Osteocyte (in vitro differentiated cells): ENCODE measurements around the gene MAP2K2. TPM values are rescaled to one million over a fixed set of nuclear protein-coding genes. Genes with fewer than 3 reads are reported as not detected.
A peak's percentile ranks its signal among the peaks of the same experiment; 100 is the strongest.

Source experiments
- DNase-seq: peaks from one replicate; pipeline ENCODE4 v3.0.0; 2021; ENCODE audit warnings: mixed read lengths; ENCODE audit not compliant: unreplicated experiment; ENCODE audit errors: extremely low spot score
- H3K27ac Mint-ChIP-seq: one replicate; pipeline ENCODE4 v1.8.0; 2021; ENCODE audit warnings: mild to moderate bottlenecking, mixed read lengths; ENCODE audit not compliant: unreplicated experiment
- H3K27me3 Mint-ChIP-seq: one replicate; pipeline ENCODE4 v1.8.0; 2021; ENCODE audit warnings: mixed read lengths; ENCODE audit not compliant: unreplicated experiment
- H3K36me3 Mint-ChIP-seq: one replicate; pipeline ENCODE4 v1.8.0; 2021; ENCODE audit warnings: mixed read lengths; ENCODE audit not compliant: unreplicated experiment
- H3K4me1 Mint-ChIP-seq: one replicate; pipeline ENCODE4 v1.8.0; 2021; ENCODE audit warnings: mixed read lengths; ENCODE audit not compliant: unreplicated experiment
- H3K4me3 Mint-ChIP-seq: one replicate; pipeline ENCODE4 v1.8.0; 2021; ENCODE audit warnings: mild to moderate bottlenecking, moderate library complexity, mixed read lengths; ENCODE audit not compliant: unreplicated experiment
- H3K9me3 Mint-ChIP-seq: one replicate; pipeline ENCODE4 v1.8.0; 2021; ENCODE audit warnings: mixed read lengths; ENCODE audit not compliant: unreplicated experiment
- total RNA-seq: library from RNA; stranded (reverse); gene quantifications from 2 replicates; pipeline ENCODE4 v1.2.1, GENCODE V29; 2021
- TF ChIP-seq, protein P1 (sequence below): fragments of 200-600 bp; sonication (generic); IDR thresholded peaks from 2 replicates; pipeline ENCODE4 v1.5.0; 2021; ENCODE audit warnings: antibody characterized with exemption, mild to moderate bottlenecking, moderate library complexity

MAP2K2 gene
- total RNA-seq, 1 donor from 2014 or later, result 174 TPM

DNA sequence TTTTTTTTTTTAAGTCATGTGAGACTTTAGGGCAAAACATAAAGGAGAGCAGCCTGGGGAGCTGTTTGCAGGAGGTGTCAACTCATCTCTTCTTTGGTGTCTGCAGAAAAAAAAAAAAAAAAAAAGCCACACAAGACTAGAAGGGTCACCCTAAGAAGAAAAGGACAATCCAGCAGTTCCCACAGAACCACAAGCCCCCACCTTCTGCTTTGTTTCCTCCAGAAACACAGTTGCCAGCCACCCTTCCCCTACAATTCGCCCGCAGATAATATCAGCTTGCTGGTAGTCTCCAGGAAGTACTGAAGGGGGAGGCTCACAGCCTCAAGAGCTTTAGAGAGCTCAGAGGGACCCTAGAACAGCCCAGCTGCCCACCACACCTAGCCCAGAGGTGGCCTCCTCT, 34.9 kb downstream of the MAP2K2 start:
- Mint-ChIP-seq H3K27me3 (no peaks in the 10 kb centered on the region), H3K36me3 (peaks cover 7% of the 10 kb centered on the region), H3K27ac (no peak overlapping the region), H3K9me3 (no peaks in the 10 kb centered on the region), H3K4me1 (peaks cover 9% of the 10 kb centered on the region), H3K4me3 (no peak overlapping the region)
- TF ChIP-seq, protein P1, sequence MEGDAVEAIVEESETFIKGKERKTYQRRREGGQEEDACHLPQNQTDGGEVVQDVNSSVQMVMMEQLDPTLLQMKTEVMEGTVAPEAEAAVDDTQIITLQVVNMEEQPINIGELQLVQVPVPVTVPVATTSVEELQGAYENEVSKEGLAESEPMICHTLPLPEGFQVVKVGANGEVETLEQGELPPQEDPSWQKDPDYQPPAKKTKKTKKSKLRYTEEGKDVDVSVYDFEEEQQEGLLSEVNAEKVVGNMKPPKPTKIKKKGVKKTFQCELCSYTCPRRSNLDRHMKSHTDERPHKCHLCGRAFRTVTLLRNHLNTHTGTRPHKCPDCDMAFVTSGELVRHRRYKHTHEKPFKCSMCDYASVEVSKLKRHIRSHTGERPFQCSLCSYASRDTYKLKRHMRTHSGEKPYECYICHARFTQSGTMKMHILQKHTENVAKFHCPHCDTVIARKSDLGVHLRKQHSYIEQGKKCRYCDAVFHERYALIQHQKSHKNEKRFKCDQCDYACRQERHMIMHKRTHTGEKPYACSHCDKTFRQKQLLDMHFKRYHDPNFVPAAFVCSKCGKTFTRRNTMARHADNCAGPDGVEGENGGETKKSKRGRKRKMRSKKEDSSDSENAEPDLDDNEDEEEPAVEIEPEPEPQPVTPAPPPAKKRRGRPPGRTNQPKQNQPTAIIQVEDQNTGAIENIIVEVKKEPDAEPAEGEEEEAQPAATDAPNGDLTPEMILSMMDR, result no peak
- no peak for DNase-seq

DNA sequence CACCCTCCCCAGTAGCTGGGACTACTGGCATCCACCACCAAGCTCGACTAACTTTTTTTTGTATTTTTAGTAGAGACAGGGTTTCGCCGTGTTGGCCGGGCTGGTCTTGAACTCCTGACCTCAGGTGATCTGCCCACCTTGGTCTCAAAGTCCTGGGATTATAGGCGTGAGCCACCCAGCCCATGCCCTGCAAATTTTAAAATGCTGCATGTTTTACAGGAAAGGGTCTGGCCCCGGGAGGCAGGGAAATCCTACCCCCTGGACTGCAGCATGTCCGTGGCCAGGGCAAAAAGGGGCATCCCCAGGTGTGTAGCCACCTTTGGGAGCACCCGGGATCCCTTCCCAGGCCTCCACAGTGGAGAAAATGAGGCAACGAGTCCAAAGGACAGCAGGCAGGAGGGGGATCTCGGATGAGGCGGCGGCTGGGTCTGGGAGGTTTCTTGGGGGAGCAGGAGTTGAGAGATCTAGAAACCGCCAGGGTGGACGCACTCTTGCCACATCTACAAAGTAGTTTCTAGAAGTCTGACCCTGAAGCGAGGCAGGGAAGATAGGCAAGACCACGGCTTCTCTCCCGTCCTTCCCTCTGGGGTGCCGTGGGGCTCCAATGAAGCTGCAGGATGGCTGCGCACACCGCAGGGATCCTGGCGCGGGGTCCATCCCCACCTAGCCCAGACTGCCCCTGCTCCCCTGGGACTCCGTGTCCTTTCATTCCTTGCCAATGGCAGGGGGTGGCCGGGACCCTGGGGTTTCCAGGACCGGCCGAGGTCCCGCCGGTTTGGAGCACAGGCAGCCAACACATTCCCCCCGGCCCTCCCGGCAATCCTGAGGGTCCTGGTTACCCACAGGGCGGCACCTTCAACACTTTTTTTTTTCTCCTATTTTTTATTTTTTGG, 35.9 kb downstream of the MAP2K2 start:
- Mint-ChIP-seq H3K27me3 (no peaks in the 10 kb centered on the region), H3K27ac (no peak overlapping the region), H3K9me3 (no peaks in the 10 kb centered on the region), H3K4me1 (peaks cover 9% of the 10 kb centered on the region), H3K36me3 (peaks cover 3% of the 10 kb centered on the region), H3K4me3 (no peak overlapping the region)
- TF ChIP-seq, protein P1, result no peak
- DNase-seq, result peak; percentile 83

DNA sequence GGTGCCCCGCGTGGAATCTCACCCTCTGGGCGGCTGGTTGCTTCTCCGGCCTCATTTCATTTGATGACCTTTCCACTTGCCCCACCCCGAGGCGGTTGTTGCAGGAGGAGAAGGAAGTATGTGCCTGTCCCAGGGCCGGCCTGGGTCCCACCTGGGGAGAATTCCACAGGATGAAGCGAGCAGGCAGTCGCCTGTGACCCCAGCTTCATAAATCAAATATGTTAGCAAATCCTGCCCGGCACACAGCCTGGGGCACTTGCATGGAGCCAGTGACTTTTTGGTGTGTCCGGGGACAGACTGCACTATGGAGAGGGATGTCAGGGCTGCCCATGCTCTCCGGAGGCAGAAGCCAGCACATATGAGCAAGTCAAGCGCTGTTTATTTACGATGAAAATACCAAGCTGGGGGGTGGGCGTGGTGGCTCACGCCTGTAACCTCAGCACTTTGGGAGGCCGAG, 37.5 kb downstream of the MAP2K2 start:
- H3K4me3 Mint-ChIP-seq, result no peak overlapping the region

DNA sequence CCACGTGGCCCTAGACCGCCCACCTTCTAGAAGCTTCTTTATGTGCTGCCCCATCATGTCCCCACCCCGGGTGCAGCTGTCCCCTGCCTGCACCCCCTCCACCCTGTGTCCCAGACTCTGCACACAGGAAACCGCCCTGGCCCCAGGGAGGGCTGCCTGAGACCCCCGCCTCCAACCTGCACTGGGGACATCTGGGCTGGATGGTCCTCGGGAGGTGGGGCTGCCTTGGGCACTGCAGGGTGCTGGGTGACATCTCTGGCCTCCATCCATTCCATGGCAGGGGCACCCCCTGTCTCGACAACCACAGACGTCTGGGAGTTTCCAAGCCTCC, 39.4 kb downstream of the MAP2K2 start:
- DNase-seq, result peak; percentile 81
- no peaks in the 10 kb centered on the region for H3K36me3 Mint-ChIP-seq
- H3K4me1 Mint-ChIP-seq, result peaks cover 9% of the 10 kb centered on the region
- TF ChIP-seq, protein P1, result no peak
- no peak overlapping the region for H3K4me3 Mint-ChIP-seq
- H3K9me3 Mint-ChIP-seq, result no peaks in the 10 kb centered on the region
- H3K27ac Mint-ChIP-seq, result no peak overlapping the region
- H3K27me3 Mint-ChIP-seq, result no peaks in the 10 kb centered on the region

More for the DNA sequence above, 37.5 kb downstream of the MAP2K2 start:
- H3K27ac Mint-ChIP-seq, result no peak overlapping the region
- no peaks in the 10 kb centered on the region for H3K27me3 Mint-ChIP-seq
- H3K4me1 Mint-ChIP-seq, result peaks cover 9% of the 10 kb centered on the region
- H3K9me3 Mint-ChIP-seq, result no peaks in the 10 kb centered on the region
- TF ChIP-seq, protein P1, result no peak
- peaks cover 3% of the 10 kb centered on the region for H3K36me3 Mint-ChIP-seq
- DNase-seq, result peak; percentile 77

DNA sequence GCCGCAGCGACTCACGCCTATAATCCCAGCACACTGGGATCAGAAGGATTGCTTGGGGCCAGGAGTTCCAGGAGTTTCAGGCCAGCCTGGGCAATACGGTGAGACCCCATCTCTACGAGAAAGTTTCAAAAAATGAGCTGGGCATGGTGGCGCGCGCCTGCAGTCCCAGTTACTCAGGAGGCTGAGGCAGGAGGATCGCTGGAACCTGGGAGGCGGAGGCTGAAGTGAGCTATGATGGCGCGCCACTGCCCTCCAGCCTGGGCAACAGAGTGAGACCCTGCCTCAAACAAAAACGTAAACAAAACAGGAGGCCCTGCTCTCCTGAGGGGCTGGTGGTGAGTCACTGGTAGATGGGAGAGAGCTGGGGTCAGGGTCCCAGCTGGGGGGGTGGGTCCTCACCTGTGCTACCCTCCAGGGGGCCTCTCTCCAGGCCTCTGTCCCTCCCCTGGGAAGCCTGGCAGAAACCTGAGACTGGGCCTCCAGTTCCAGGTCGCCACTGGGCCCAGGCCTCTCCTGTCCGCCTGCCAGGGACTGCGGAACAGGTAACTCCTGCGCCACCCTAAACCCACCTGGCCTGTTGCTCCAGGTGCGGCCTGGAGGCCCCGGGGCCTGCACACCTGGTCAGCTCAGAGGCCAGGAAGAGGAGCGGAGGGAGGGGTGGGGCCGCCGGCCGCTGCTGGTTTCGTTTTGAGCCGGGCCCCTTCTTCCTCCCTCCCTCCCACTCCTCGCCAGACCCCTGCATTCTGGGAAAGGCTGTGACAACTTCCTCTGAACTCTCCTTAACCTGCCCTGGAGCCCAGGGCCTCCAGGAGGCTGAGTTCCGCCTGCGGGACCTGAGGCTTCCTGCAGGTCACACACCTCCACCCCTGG, 40.0 kb downstream of the MAP2K2 start:
- Mint-ChIP-seq H3K27me3 (no peaks in the 10 kb centered on the region), H3K27ac (no peak overlapping the region), H3K9me3 (no peaks in the 10 kb centered on the region), H3K4me3 (no peak overlapping the region), H3K4me1 (peaks cover 9% of the 10 kb centered on the region), H3K36me3 (no peaks in the 10 kb centered on the region)
- TF ChIP-seq, protein P1, result no peak
- no peak for DNase-seq
